C4-2B (cell line): ENCODE data around the gene TWSG1.

Experiments
- ZFX ChIP-seq: fragments of 450-650 bp; IDR thresholded peaks from 2 replicates; pipeline ENCODE4 v1.6.1; 2017
- TF ChIP-seq, protein P1 (sequence below): fragments of 450-650 bp; conservative IDR thresholded peaks from 2 replicates; pipeline ENCODE4 v1.5.1; 2017; ENCODE audit warnings: mild to moderate bottlenecking

DNA sequence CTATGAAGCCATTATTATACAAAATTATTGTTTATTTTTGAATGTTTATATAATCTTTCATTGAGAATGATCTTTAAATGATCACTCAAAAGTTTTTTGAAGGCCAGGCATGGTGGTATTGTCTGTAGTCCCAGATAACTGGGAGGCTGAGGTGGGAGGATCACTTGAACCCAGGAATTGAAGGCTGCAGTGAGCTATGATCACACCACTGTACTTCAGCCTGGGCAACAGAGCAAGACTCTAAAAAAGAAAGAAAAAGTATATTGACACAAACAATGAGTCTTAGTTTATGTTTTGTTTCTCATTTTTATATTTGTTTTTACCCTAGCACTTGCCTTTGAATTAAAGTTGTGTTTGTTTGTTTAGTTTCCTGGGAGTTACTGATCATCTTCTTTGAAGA lies 2.3 kb downstream of the TWSG1 start:
- TF ChIP-seq, protein P1, sequence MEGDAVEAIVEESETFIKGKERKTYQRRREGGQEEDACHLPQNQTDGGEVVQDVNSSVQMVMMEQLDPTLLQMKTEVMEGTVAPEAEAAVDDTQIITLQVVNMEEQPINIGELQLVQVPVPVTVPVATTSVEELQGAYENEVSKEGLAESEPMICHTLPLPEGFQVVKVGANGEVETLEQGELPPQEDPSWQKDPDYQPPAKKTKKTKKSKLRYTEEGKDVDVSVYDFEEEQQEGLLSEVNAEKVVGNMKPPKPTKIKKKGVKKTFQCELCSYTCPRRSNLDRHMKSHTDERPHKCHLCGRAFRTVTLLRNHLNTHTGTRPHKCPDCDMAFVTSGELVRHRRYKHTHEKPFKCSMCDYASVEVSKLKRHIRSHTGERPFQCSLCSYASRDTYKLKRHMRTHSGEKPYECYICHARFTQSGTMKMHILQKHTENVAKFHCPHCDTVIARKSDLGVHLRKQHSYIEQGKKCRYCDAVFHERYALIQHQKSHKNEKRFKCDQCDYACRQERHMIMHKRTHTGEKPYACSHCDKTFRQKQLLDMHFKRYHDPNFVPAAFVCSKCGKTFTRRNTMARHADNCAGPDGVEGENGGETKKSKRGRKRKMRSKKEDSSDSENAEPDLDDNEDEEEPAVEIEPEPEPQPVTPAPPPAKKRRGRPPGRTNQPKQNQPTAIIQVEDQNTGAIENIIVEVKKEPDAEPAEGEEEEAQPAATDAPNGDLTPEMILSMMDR, result no peak
- TF ChIP-seq ZFX, result no peak
